Breast epithelium (tissue), 3 donors: ENCODE data around the gene WWOX.

Experiments used
- CTCF ChIP-seq, 3 donors: fragments of 450-650 bp; IDR thresholded peaks; one replicate each; pipeline ENCODE4 v1.5.1; 2016 to 2017; ENCODE audit warnings: antibody characterized with exemption in 3 of 3, mild to moderate bottlenecking in 3 of 3, moderate library complexity in 3 of 3
- POLR2A ChIP-seq: fragments of 450-650 bp; IDR thresholded peaks from one replicate; pipeline ENCODE4 v1.6.1; 2016; ENCODE audit warnings: antibody characterized with exemption, mild to moderate bottlenecking, moderate library complexity
- POLR2AphosphoS5 ChIP-seq, 3 donors: sonication (generic); formaldehyde crosslinking; IDR thresholded peaks; one replicate each; pipeline ENCODE4 v1.6.1; 2017; ENCODE audit warnings: antibody characterized with exemption in 3 of 3

GRCh38 chr16:78425281-78425680 lies 325.8 kb downstream of the WWOX start:
- TF ChIP-seq POLR2A (no peak), CTCF (IDR thresholded peaks at IDR 0.05) (no peak), POLR2AphosphoS5 (IDR thresholded peaks at IDR 0.05) (no peak)
